H1 (cell line): ENCODE measurements around the gene CDC5L. TPM values are rescaled to one million over a fixed set of nuclear protein-coding genes. Genes with fewer than 3 reads are reported as not detected.

ENCODE experiments used
- CTCF ChIA-PET: fragments of 300-600 bp; sonication (Branson Sonifier 250); formaldehyde crosslinking; loops from one replicate; lab custom pipeline; 2021; ENCODE audit not compliant: partially characterized antibody; lab: Charles Lee
- POLR2A ChIA-PET: fragments of 300-600 bp; sonication (Branson Sonifier 250); formaldehyde crosslinking; loops from one replicate; lab custom pipeline; 2021; ENCODE audit warnings: inconsistent platforms; ENCODE audit not compliant: partially characterized antibody; lab: Charles Lee
- DNase-seq, 2 experiments: peaks; one replicate each; pipeline versions ENCODE4 v3.0.0 to v3.0.0-alpha.2; 2010 to 2022; ENCODE audit warnings: low spot score in 2 of 2, low read depth in 1 of 2, mixed read lengths in 1 of 2
- FAIRE-seq: peaks from 2 replicates; lab custom pipeline; 2011; peaks lifted over from hg19 to GRCh38; lab: Jason Lieb, UNC
- H2AFZ ChIP-seq: 2 replicates; pipeline ENCODE4 v1.8.1; 2012; ENCODE audit warnings: low read length, inconsistent platforms
- H2AK5ac ChIP-seq: 2 replicates; pipeline ENCODE4 v1.6.1; 2013; ENCODE audit warnings: low read depth, low read length
- H2BK120ac ChIP-seq: replicated peaks from 2 replicates; pipeline ENCODE3; 2013; ENCODE audit warnings: low read depth, low read length, inconsistent platforms
- H2BK12ac ChIP-seq: 2 replicates; pipeline ENCODE4 v1.6.1; 2013; ENCODE audit warnings: low read depth, low read length
- H2BK15ac ChIP-seq: 2 replicates; pipeline ENCODE4 v1.6.1; 2013; ENCODE audit warnings: low read length
- H2BK20ac ChIP-seq: 2 replicates; pipeline ENCODE4 v1.6.1; 2013; ENCODE audit warnings: low read length
- H2BK5ac ChIP-seq: 2 replicates; pipeline ENCODE4 v1.6.1; 2013; ENCODE audit warnings: low read depth, low read length
- H3K14ac ChIP-seq: 2 replicates; pipeline ENCODE4 v1.6.1; 2013; ENCODE audit warnings: inconsistent platforms; ENCODE audit not compliant: insufficient read length
- H3K18ac ChIP-seq: 2 replicates; pipeline ENCODE4 v1.6.1; 2013; ENCODE audit warnings: low read length; ENCODE audit errors: extremely low read depth
- H3K23ac ChIP-seq: 2 replicates; pipeline ENCODE4 v1.6.1; 2013; ENCODE audit warnings: inconsistent platforms; ENCODE audit not compliant: insufficient read length
- H3K23me2 ChIP-seq: 2 replicates; pipeline ENCODE4 v1.6.1; 2013; ENCODE audit warnings: low read depth, low read length
- H3K27ac ChIP-seq: 2 replicates; pipeline ENCODE4 v1.6.1; 2011; ENCODE audit warnings: low read depth, low read length, inconsistent platforms
- H3K27me3 ChIP-seq, 4 experiments: replicated peaks in 1 of 4; 1 replicate in 1 of 4; 2 replicates in 3 of 4; pipeline versions ENCODE4 v1.6.1 to v1.8.1; 2011 to 2013; ENCODE audit warnings: low read length in 3 of 4, mild to moderate bottlenecking in 3 of 4, inconsistent platforms in 2 of 4, mixed read lengths in 2 of 4, moderate library complexity in 1 of 4; ENCODE audit not compliant: control insufficient read depth in 3 of 4, insufficient read depth in 3 of 4; ENCODE audit errors: extremely low read depth in 1 of 4
- H3K36me3 ChIP-seq, 4 experiments: 2 replicates each; pipeline versions ENCODE4 v1.6.1 to v1.8.1; 2011 to 2013; ENCODE audit warnings: mild to moderate bottlenecking in 4 of 4, low read length in 3 of 4, moderate library complexity in 2 of 4, control low read depth in 1 of 4, inconsistent platforms in 1 of 4; ENCODE audit not compliant: insufficient read depth in 4 of 4, control insufficient read depth in 2 of 4
- H3K4ac ChIP-seq: replicated peaks from 2 replicates; pipeline ENCODE3; 2013; ENCODE audit warnings: low read length, low read depth, mixed read lengths, inconsistent platforms; ENCODE audit not compliant: insufficient read length
- H3K4me1 ChIP-seq, 4 experiments: replicated peaks in 1 of 4; 1 replicate in 1 of 4; 2 replicates in 3 of 4; pipeline versions ENCODE4 v1.6.1 to v1.8.1; 2011 to 2013; ENCODE audit warnings: low read length in 3 of 4, inconsistent platforms in 2 of 4, mixed read lengths in 1 of 4; ENCODE audit not compliant: insufficient read depth in 4 of 4, control insufficient read depth in 3 of 4
- H3K4me2 ChIP-seq, 2 experiments: 2 replicates each; pipeline versions ENCODE4 v1.6.1 to v1.8.1; 2011 to 2013; ENCODE audit warnings: low read depth in 2 of 2, low read length in 2 of 2, control low read depth in 1 of 2, inconsistent platforms in 1 of 2, mild to moderate bottlenecking in 1 of 2; ENCODE audit not compliant: insufficient read depth in 1 of 2
- H3K4me3 ChIP-seq, 4 experiments: fragments of 200-600, 300-600 bp in 1 of 4; sonication (generic), shearing (Covaris generic), sonication (Bioruptor Twin) in 1 of 4; 2 replicates each; pipeline versions ENCODE4 v1.5.1 to v1.8.1; 2011 to 2016; ENCODE audit warnings: low read length in 4 of 4, low read depth in 3 of 4, control low read depth in 2 of 4, inconsistent platforms in 2 of 4, mild to moderate bottlenecking in 2 of 4, mixed read lengths in 1 of 4, moderate library complexity in 1 of 4; ENCODE audit not compliant: insufficient read depth in 2 of 4; ENCODE audit errors: extremely low read depth in 1 of 4
- H3K56ac ChIP-seq: replicated peaks from 2 replicates; pipeline ENCODE3; 2013; ENCODE audit warnings: low read depth, mild to moderate bottlenecking, mixed read lengths, low read length, inconsistent platforms; ENCODE audit not compliant: insufficient read length
- H3K79me1 ChIP-seq: 2 replicates; pipeline ENCODE4 v1.6.1; 2013; ENCODE audit warnings: low read depth, low read length, control low read depth
- H3K79me2 ChIP-seq, 2 experiments: 2 replicates each; pipeline versions ENCODE4 v1.6.1 to v1.8.1; 2012 to 2013; ENCODE audit warnings: low read length in 2 of 2, mild to moderate bottlenecking in 2 of 2, inconsistent platforms in 1 of 2; ENCODE audit not compliant: insufficient read depth in 2 of 2, control insufficient read depth in 1 of 2
- H3K9ac ChIP-seq, 4 experiments: replicated peaks in 1 of 4; 1 replicate in 1 of 4; 2 replicates in 3 of 4; pipeline versions ENCODE4 v1.6.1 to v1.8.1; 2011 to 2013; ENCODE audit warnings: low read depth in 3 of 4, low read length in 3 of 4, control low read depth in 2 of 4, mild to moderate bottlenecking in 2 of 4, moderate library complexity in 2 of 4, inconsistent platforms in 1 of 4; ENCODE audit errors: extremely low read depth in 1 of 4
- H3K9me3 ChIP-seq, 2 experiments: 2 replicates each; pipeline versions ENCODE4 v1.6.1 to v1.8.1; 2012 to 2013; ENCODE audit warnings: mild to moderate bottlenecking in 2 of 2, moderate library complexity in 2 of 2, control low read depth in 1 of 2, inconsistent platforms in 1 of 2, low read depth in 1 of 2, low read length in 1 of 2, mixed read lengths in 1 of 2; ENCODE audit not compliant: insufficient read depth in 2 of 2
- H4K20me1 ChIP-seq, 2 experiments: replicated peaks in 1 of 2; 2 replicates each; pipeline versions ENCODE3 to v1.8.1; 2011 to 2013; ENCODE audit warnings: inconsistent platforms in 2 of 2, low read length in 2 of 2, mild to moderate bottlenecking in 1 of 2; ENCODE audit not compliant: insufficient read depth in 2 of 2, control insufficient read depth in 1 of 2
- H4K5ac ChIP-seq: 2 replicates; pipeline ENCODE4 v1.6.1; 2013; ENCODE audit warnings: low read length, low read depth, mixed read lengths, inconsistent platforms; ENCODE audit not compliant: insufficient read length
- H4K8ac ChIP-seq: 2 replicates; pipeline ENCODE4 v1.8.0; 2013; ENCODE audit warnings: mild to moderate bottlenecking, moderate library complexity, low read length, inconsistent platforms; ENCODE audit not compliant: insufficient read depth; ENCODE audit errors: extremely low read depth
- H4K91ac ChIP-seq: replicated peaks from 2 replicates; pipeline ENCODE3; 2013; ENCODE audit warnings: low read length, mixed read lengths, inconsistent platforms; ENCODE audit not compliant: insufficient read length
- CREB1 ChIP-seq: IDR thresholded peaks from 2 replicates; pipeline ENCODE4 v1.6.1; 2012; ENCODE audit warnings: inconsistent platforms
- E2F6 ChIP-seq: IDR thresholded peaks from 2 replicates; pipeline ENCODE4 v1.6.1; 2012; ENCODE audit warnings: inconsistent platforms
- HDAC2 ChIP-seq, 2 experiments: fragments of 300-600 bp in 1 of 2; sonication (generic) in 1 of 2; IDR thresholded peaks; 2 replicates each; pipeline ENCODE4 v1.6.1; 2011 to 2012; ENCODE audit warnings: low read depth in 2 of 2, low read length in 2 of 2, mild to moderate bottlenecking in 2 of 2, moderate library complexity in 2 of 2, borderline replicate concordance in 1 of 2, inconsistent platforms in 1 of 2
- POU5F1 ChIP-seq: IDR thresholded peaks from 2 replicates; pipeline ENCODE4 v1.6.1; 2011; ENCODE audit warnings: low read depth, mild to moderate bottlenecking, low read length, moderate library complexity
- SIX5 ChIP-seq: IDR thresholded peaks from 2 replicates; pipeline ENCODE4 v1.6.1; 2011; ENCODE audit warnings: mild to moderate bottlenecking, low read depth, low read length
- TAF1 ChIP-seq: IDR thresholded peaks from 2 replicates; pipeline ENCODE4 v1.6.1; 2011; ENCODE audit warnings: mild to moderate bottlenecking, low read depth, low read length
- WGBS, 2 experiments: shearing (Covaris generic) in 1 of 2; methylation state at CpG; one replicate each; pipeline versions ENCODE4 v1.1.6 to v1.1.7; 2013 to 2015; ENCODE audit warnings: low lambda C conversion rate in 2 of 2, mixed read lengths in 2 of 2, inconsistent platforms in 1 of 2, low coverage in 1 of 2, missing lambda C conversion rate in 1 of 2; ENCODE audit not compliant: insufficient replicate concordance in 2 of 2, insufficient coverage in 1 of 2, insufficient read length in 1 of 2; ENCODE audit errors: extremely low coverage in 1 of 2, missing lambda C conversion rate in 1 of 2; 5-methylcytosine and 5-hydroxymethylcytosine counted together
- polyA plus RNA-seq, 7 experiments: library from polyadenylated mRNA; depleted of rRNA in 3 of 7; stranded (reverse) in 5 of 7; unstranded in 2 of 7; fragments of >200 nt in 5 of 7; fragments of 200-250 nt in 2 of 7; gene quantifications; 1 replicate in 5 of 7; 2 replicates in 1 of 7; 4 replicates in 1 of 7; pipeline versions ENCODE4 v1.2.1 to v1.2.3, GENCODE V29; 2011 to 2013; ENCODE audit warnings: missing spikeins in 2 of 7, mixed read lengths in 2 of 7
- total RNA-seq: library from RNA; stranded (reverse); fragmentation: NEBNext Ultra II Directional; extraction: Animal tissue kit (Norgen Biotek cat#: 25700); gene quantifications from 2 replicates; pipeline ENCODE4 v1.2.1, GENCODE V29; 2021

The CDC5L gene
- total and polyA plus RNA-seq, 2 of the 8 experiments (the other 6 are each of a cell fraction or from before 2014, with no cell fraction given), result 8.4 to 32.8 TPM

- no peak overlapping the region for H3K4me3 ChIP-seq
- no peak overlapping the region for H3K18ac ChIP-seq
- H4K5ac ChIP-seq, result no peak overlapping the region
- 94% methylated on average over 2 of the region's 2 CpGs; no CpG with 5 or more reads in 1 of the 2 experiments for WGBS, 2 experiments
- no peak overlapping the region for H2BK20ac ChIP-seq
- no peak overlapping the region for H4K8ac ChIP-seq
- no peak overlapping the region for H3K56ac ChIP-seq
- H3K9me3 ChIP-seq, result no peaks in the 10 kb centered on the region
- H3K4me1 ChIP-seq, result no peaks in the 10 kb centered on the region
- H3K4ac ChIP-seq, result no peak overlapping the region
- FAIRE-seq (no peak), DNase-seq (no peak)
- H2AFZ ChIP-seq, result no peak overlapping the region
- peaks cover 26 to 75% (median 58%) of the 10 kb centered on the region in 4 experiments for H3K36me3 ChIP-seq
- H3K79me2 ChIP-seq, result peaks cover 0 to 2% of the 10 kb centered on the region in 2 experiments; a peak in 3 of 4 replicates
- no peak overlapping the region for H3K9ac ChIP-seq
- H3K27me3 ChIP-seq, result no peaks in the 10 kb centered on the region
- peaks cover 0 to 3% of the 10 kb centered on the region in 2 experiments for H4K20me1 ChIP-seq
- CTCF ChIA-PET, result no interaction called here
- no peak overlapping the region for H2BK15ac ChIP-seq
- no peak overlapping the region for H3K14ac ChIP-seq
- no peaks in the 10 kb centered on the region for H3K23me2 ChIP-seq
- POLR2A ChIA-PET, result interaction anchor here (0.9 to 2.6 kb wide), 2 partner anchors 8 to 9 kb away, joined by 4 to 7 read pairs; partner anchors contain the start of gene CDC5L
- H2BK5ac ChIP-seq, result no peak overlapping the region
- H3K23ac ChIP-seq, result no peak overlapping the region
- no peak overlapping the region for H3K4me2 ChIP-seq
- H2BK12ac ChIP-seq, result no peak overlapping the region
- no peaks in the 10 kb centered on the region for H3K79me1 ChIP-seq
- H3K27ac ChIP-seq, result no peak overlapping the region
- no peak overlapping the region for H2AK5ac ChIP-seq
- H2BK120ac ChIP-seq, result no peak overlapping the region
- no peak overlapping the region for H4K91ac ChIP-seq
- TF ChIP-seq HDAC2 (IDR thresholded peaks at IDR 0.05; ENCODE audit: borderline replicate concordance in 1 of 2, low read depth in 2 of 2, low read length in 2 of 2), result no peak
- no peak for TF ChIP-seq CREB1
- no peak for TF ChIP-seq TAF1
- no peak for TF ChIP-seq E2F6
- TF ChIP-seq POU5F1, result no peak
- no peak for TF ChIP-seq SIX5
These were observed 8.0 kb downstream of the CDC5L start for GRCh38 chr6:44395501-44395900.
